H1 (cell line): ENCODE data around the gene GSPT1. TPM values are rescaled to one million over a fixed set of nuclear protein-coding genes. Genes with fewer than 3 reads are reported as not detected.

ENCODE experiments used
- CTCF ChIA-PET: fragments of 300-600 bp; sonication (Branson Sonifier 250); formaldehyde crosslinking; loops from one replicate; lab custom pipeline; 2021; ENCODE audit not compliant: partially characterized antibody; lab: Charles Lee
- POLR2A ChIA-PET: fragments of 300-600 bp; sonication (Branson Sonifier 250); formaldehyde crosslinking; loops from one replicate; lab custom pipeline; 2021; ENCODE audit warnings: inconsistent platforms; ENCODE audit not compliant: partially characterized antibody; lab: Charles Lee
- DNase-seq, 2 experiments: peaks; one replicate each; pipeline versions ENCODE4 v3.0.0 to v3.0.0-alpha.2; 2010 to 2022; ENCODE audit warnings: low spot score in 2 of 2, low read depth in 1 of 2, mixed read lengths in 1 of 2
- FAIRE-seq: peaks from 2 replicates; lab custom pipeline; 2011; peaks lifted over from hg19 to GRCh38; lab: Jason Lieb, UNC
- H2AFZ ChIP-seq: 2 replicates; pipeline ENCODE4 v1.8.1; 2012; ENCODE audit warnings: low read length, inconsistent platforms
- H2AK5ac ChIP-seq: 2 replicates; pipeline ENCODE4 v1.6.1; 2013; ENCODE audit warnings: low read depth, low read length
- H2BK120ac ChIP-seq: replicated peaks from 2 replicates; pipeline ENCODE3; 2013; ENCODE audit warnings: low read depth, low read length, inconsistent platforms
- H2BK12ac ChIP-seq: 2 replicates; pipeline ENCODE4 v1.6.1; 2013; ENCODE audit warnings: low read depth, low read length
- H2BK15ac ChIP-seq: 2 replicates; pipeline ENCODE4 v1.6.1; 2013; ENCODE audit warnings: low read length
- H2BK20ac ChIP-seq: 2 replicates; pipeline ENCODE4 v1.6.1; 2013; ENCODE audit warnings: low read length
- H2BK5ac ChIP-seq: 2 replicates; pipeline ENCODE4 v1.6.1; 2013; ENCODE audit warnings: low read depth, low read length
- H3K14ac ChIP-seq: 2 replicates; pipeline ENCODE4 v1.6.1; 2013; ENCODE audit warnings: inconsistent platforms; ENCODE audit not compliant: insufficient read length
- H3K18ac ChIP-seq: 2 replicates; pipeline ENCODE4 v1.6.1; 2013; ENCODE audit warnings: low read length; ENCODE audit errors: extremely low read depth
- H3K23ac ChIP-seq: 2 replicates; pipeline ENCODE4 v1.6.1; 2013; ENCODE audit warnings: inconsistent platforms; ENCODE audit not compliant: insufficient read length
- H3K23me2 ChIP-seq: 2 replicates; pipeline ENCODE4 v1.6.1; 2013; ENCODE audit warnings: low read depth, low read length
- H3K27ac ChIP-seq: 2 replicates; pipeline ENCODE4 v1.6.1; 2011; ENCODE audit warnings: low read depth, low read length, inconsistent platforms
- H3K27me3 ChIP-seq, 4 experiments: replicated peaks in 1 of 4; 1 replicate in 1 of 4; 2 replicates in 3 of 4; pipeline versions ENCODE4 v1.6.1 to v1.8.1; 2011 to 2013; ENCODE audit warnings: low read length in 3 of 4, mild to moderate bottlenecking in 3 of 4, inconsistent platforms in 2 of 4, mixed read lengths in 2 of 4, moderate library complexity in 1 of 4; ENCODE audit not compliant: control insufficient read depth in 3 of 4, insufficient read depth in 3 of 4; ENCODE audit errors: extremely low read depth in 1 of 4
- H3K36me3 ChIP-seq, 4 experiments: 2 replicates each; pipeline versions ENCODE4 v1.6.1 to v1.8.1; 2011 to 2013; ENCODE audit warnings: mild to moderate bottlenecking in 4 of 4, low read length in 3 of 4, moderate library complexity in 2 of 4, control low read depth in 1 of 4, inconsistent platforms in 1 of 4; ENCODE audit not compliant: insufficient read depth in 4 of 4, control insufficient read depth in 2 of 4
- H3K4ac ChIP-seq: replicated peaks from 2 replicates; pipeline ENCODE3; 2013; ENCODE audit warnings: low read length, low read depth, mixed read lengths, inconsistent platforms; ENCODE audit not compliant: insufficient read length
- H3K4me1 ChIP-seq, 4 experiments: replicated peaks in 1 of 4; 1 replicate in 1 of 4; 2 replicates in 3 of 4; pipeline versions ENCODE4 v1.6.1 to v1.8.1; 2011 to 2013; ENCODE audit warnings: low read length in 3 of 4, inconsistent platforms in 2 of 4, mixed read lengths in 1 of 4; ENCODE audit not compliant: insufficient read depth in 4 of 4, control insufficient read depth in 3 of 4
- H3K4me2 ChIP-seq, 2 experiments: 2 replicates each; pipeline versions ENCODE4 v1.6.1 to v1.8.1; 2011 to 2013; ENCODE audit warnings: low read depth in 2 of 2, low read length in 2 of 2, control low read depth in 1 of 2, inconsistent platforms in 1 of 2, mild to moderate bottlenecking in 1 of 2; ENCODE audit not compliant: insufficient read depth in 1 of 2
- H3K4me3 ChIP-seq, 4 experiments: fragments of 200-600, 300-600 bp in 1 of 4; sonication (generic), shearing (Covaris generic), sonication (Bioruptor Twin) in 1 of 4; 2 replicates each; pipeline versions ENCODE4 v1.5.1 to v1.8.1; 2011 to 2016; ENCODE audit warnings: low read length in 4 of 4, low read depth in 3 of 4, control low read depth in 2 of 4, inconsistent platforms in 2 of 4, mild to moderate bottlenecking in 2 of 4, mixed read lengths in 1 of 4, moderate library complexity in 1 of 4; ENCODE audit not compliant: insufficient read depth in 2 of 4; ENCODE audit errors: extremely low read depth in 1 of 4
- H3K56ac ChIP-seq: replicated peaks from 2 replicates; pipeline ENCODE3; 2013; ENCODE audit warnings: low read depth, mild to moderate bottlenecking, mixed read lengths, low read length, inconsistent platforms; ENCODE audit not compliant: insufficient read length
- H3K79me1 ChIP-seq: 2 replicates; pipeline ENCODE4 v1.6.1; 2013; ENCODE audit warnings: low read depth, low read length, control low read depth
- H3K79me2 ChIP-seq, 2 experiments: 2 replicates each; pipeline versions ENCODE4 v1.6.1 to v1.8.1; 2012 to 2013; ENCODE audit warnings: low read length in 2 of 2, mild to moderate bottlenecking in 2 of 2, inconsistent platforms in 1 of 2; ENCODE audit not compliant: insufficient read depth in 2 of 2, control insufficient read depth in 1 of 2
- H3K9ac ChIP-seq, 4 experiments: replicated peaks in 1 of 4; 1 replicate in 1 of 4; 2 replicates in 3 of 4; pipeline versions ENCODE4 v1.6.1 to v1.8.1; 2011 to 2013; ENCODE audit warnings: low read depth in 3 of 4, low read length in 3 of 4, control low read depth in 2 of 4, mild to moderate bottlenecking in 2 of 4, moderate library complexity in 2 of 4, inconsistent platforms in 1 of 4; ENCODE audit errors: extremely low read depth in 1 of 4
- H3K9me3 ChIP-seq, 2 experiments: 2 replicates each; pipeline versions ENCODE4 v1.6.1 to v1.8.1; 2012 to 2013; ENCODE audit warnings: mild to moderate bottlenecking in 2 of 2, moderate library complexity in 2 of 2, control low read depth in 1 of 2, inconsistent platforms in 1 of 2, low read depth in 1 of 2, low read length in 1 of 2, mixed read lengths in 1 of 2; ENCODE audit not compliant: insufficient read depth in 2 of 2
- H4K20me1 ChIP-seq, 2 experiments: replicated peaks in 1 of 2; 2 replicates each; pipeline versions ENCODE3 to v1.8.1; 2011 to 2013; ENCODE audit warnings: inconsistent platforms in 2 of 2, low read length in 2 of 2, mild to moderate bottlenecking in 1 of 2; ENCODE audit not compliant: insufficient read depth in 2 of 2, control insufficient read depth in 1 of 2
- H4K5ac ChIP-seq: 2 replicates; pipeline ENCODE4 v1.6.1; 2013; ENCODE audit warnings: low read length, low read depth, mixed read lengths, inconsistent platforms; ENCODE audit not compliant: insufficient read length
- H4K8ac ChIP-seq: 2 replicates; pipeline ENCODE4 v1.8.0; 2013; ENCODE audit warnings: mild to moderate bottlenecking, moderate library complexity, low read length, inconsistent platforms; ENCODE audit not compliant: insufficient read depth; ENCODE audit errors: extremely low read depth
- H4K91ac ChIP-seq: replicated peaks from 2 replicates; pipeline ENCODE3; 2013; ENCODE audit warnings: low read length, mixed read lengths, inconsistent platforms; ENCODE audit not compliant: insufficient read length
- CREB1 ChIP-seq: IDR thresholded peaks from 2 replicates; pipeline ENCODE4 v1.6.1; 2012; ENCODE audit warnings: inconsistent platforms
- CTCF ChIP-seq, 3 experiments: IDR thresholded peaks; 1 replicate in 2 of 3; 2 replicates in 1 of 3; pipeline versions ENCODE4 v1.5.1 to v1.6.1; 2011; ENCODE audit warnings: low read length in 3 of 3, mild to moderate bottlenecking in 3 of 3, inconsistent platforms in 2 of 3, low read depth in 1 of 3, moderate library complexity in 1 of 3; ENCODE audit not compliant: insufficient read depth in 1 of 3; ENCODE audit errors: control extremely low read depth in 1 of 3
- EZH2 ChIP-seq: fragments of 200-600 bp; sonication (generic); IDR thresholded peaks from 2 replicates; pipeline ENCODE4 v1.7.1; 2012; ENCODE audit warnings: low read depth, mild to moderate bottlenecking, moderate library complexity, low read length, inconsistent platforms; ENCODE audit not compliant: severe bottlenecking
- JUND ChIP-seq: IDR thresholded peaks from 2 replicates; pipeline ENCODE4 v1.6.1; 2011; ENCODE audit warnings: mild to moderate bottlenecking, improper control_type of control experiment, low read length
- KDM1A ChIP-seq: fragments of 200-600, 300-600 bp; sonication (generic); IDR thresholded peaks from 2 replicates; pipeline ENCODE4 v1.7.1; 2016; ENCODE audit warnings: mild to moderate bottlenecking, low read length, borderline replicate concordance
- MAFK ChIP-seq: IDR thresholded peaks from 2 replicates; pipeline ENCODE4 v1.6.1; 2012; ENCODE audit warnings: low read depth, mild to moderate bottlenecking, improper control_type of control experiment, low read length
- POLR2AphosphoS5 ChIP-seq: IDR thresholded peaks from 2 replicates; pipeline ENCODE4 v1.6.1; 2011; ENCODE audit warnings: low read depth, low read length
- RNF2 ChIP-seq: fragments of 200-900, 300-1000 bp; sonication (generic); IDR thresholded peaks from 2 replicates; pipeline ENCODE4 v1.7.1; 2016; ENCODE audit warnings: borderline replicate concordance, low read depth, mild to moderate bottlenecking, antibody characterized with exemption, low read length; ENCODE audit not compliant: poor library complexity, severe bottlenecking; ENCODE audit errors: missing control alignments
- SIX5 ChIP-seq: IDR thresholded peaks from 2 replicates; pipeline ENCODE4 v1.6.1; 2011; ENCODE audit warnings: mild to moderate bottlenecking, low read depth, low read length
- SP2 ChIP-seq: IDR thresholded peaks from 2 replicates; pipeline ENCODE4 v1.6.1; 2012; ENCODE audit warnings: mild to moderate bottlenecking, low read length, inconsistent platforms
- TEAD4 ChIP-seq: IDR thresholded peaks from 2 replicates; pipeline ENCODE4 v1.6.1; 2012; ENCODE audit warnings: low read depth, low read length, inconsistent platforms, mixed read lengths
- YY1 ChIP-seq: IDR thresholded peaks from 2 replicates; pipeline ENCODE4 v1.6.1; 2011; ENCODE audit warnings: low read depth, mild to moderate bottlenecking, low read length
- ZNF274 ChIP-seq: IDR thresholded peaks from 2 replicates; pipeline ENCODE4 v1.7.0; 2012; ENCODE audit warnings: low read length, borderline replicate concordance; ENCODE audit errors: extremely low read depth
- WGBS, 2 experiments: shearing (Covaris generic) in 1 of 2; methylation state at CpG; one replicate each; pipeline versions ENCODE4 v1.1.6 to v1.1.7; 2013 to 2015; ENCODE audit warnings: low lambda C conversion rate in 2 of 2, mixed read lengths in 2 of 2, inconsistent platforms in 1 of 2, low coverage in 1 of 2, missing lambda C conversion rate in 1 of 2; ENCODE audit not compliant: insufficient replicate concordance in 2 of 2, insufficient coverage in 1 of 2, insufficient read length in 1 of 2; ENCODE audit errors: extremely low coverage in 1 of 2, missing lambda C conversion rate in 1 of 2; 5-methylcytosine and 5-hydroxymethylcytosine counted together
- polyA plus RNA-seq, 7 experiments: library from polyadenylated mRNA; depleted of rRNA in 3 of 7; stranded (reverse) in 5 of 7; unstranded in 2 of 7; fragments of >200 nt in 5 of 7; fragments of 200-250 nt in 2 of 7; gene quantifications; 1 replicate in 5 of 7; 2 replicates in 1 of 7; 4 replicates in 1 of 7; pipeline versions ENCODE4 v1.2.1 to v1.2.3, GENCODE V29; 2011 to 2013; ENCODE audit warnings: missing spikeins in 2 of 7, mixed read lengths in 2 of 7
- total RNA-seq: library from RNA; stranded (reverse); fragmentation: NEBNext Ultra II Directional; extraction: Animal tissue kit (Norgen Biotek cat#: 25700); gene quantifications from 2 replicates; pipeline ENCODE4 v1.2.1, GENCODE V29; 2021

GSPT1 gene
- total and polyA plus RNA-seq, 2 of the 8 experiments (the other 6 are each of a cell fraction or from before 2014, with no cell fraction given) = 51.0 to 204 TPM

GRCh38 chr16:11875721-11876120 lies 40.0 kb downstream of the GSPT1 start:
- Histone ChIP-seq H4K20me1 (no peaks in the 10 kb centered on the region), H2AK5ac (no peak overlapping the region), H2BK120ac (no peak overlapping the region), H3K23ac (no peak overlapping the region), H4K5ac (no peak overlapping the region), H2BK20ac (no peak overlapping the region), H3K27me3 (no peaks in the 10 kb centered on the region), H4K91ac (no peak overlapping the region), H2BK15ac (no peak overlapping the region), H2AFZ (no peak overlapping the region), H3K9me3 (no peaks in the 10 kb centered on the region), H2BK12ac (no peak overlapping the region), H3K23me2 (no peaks in the 10 kb centered on the region), H3K79me1 (no peaks in the 10 kb centered on the region), H3K36me3 (peaks cover 2 to 60% (median 37%) of the 10 kb centered on the region in 4 experiments; a peak in 7 of 8 replicates), H3K4ac (no peak overlapping the region), H3K18ac (no peak overlapping the region), H2BK5ac (no peak overlapping the region), H3K27ac (no peak overlapping the region), H3K79me2 (no peaks in the 10 kb centered on the region), H4K8ac (no peak overlapping the region), H3K56ac (no peak overlapping the region), H3K4me1 (no peaks in the 10 kb centered on the region)
- CTCF ChIA-PET = interaction anchor here (1.5 kb wide), 1 partner anchor 9 kb away, joined by 3 read pairs; no protein-coding TSS in a partner anchor
- POLR2A ChIA-PET = no interaction called here
- DNase-seq (no peak), FAIRE-seq (no peak)
- 90% methylated on average over 5 of the region's 5 CpGs; no CpG with 5 or more reads in 1 of the 2 experiments for WGBS, 2 experiments
- TF ChIP-seq SP2 = no peak
- no peak for TF ChIP-seq RNF2
- no peak for TF ChIP-seq TEAD4
- no peak for TF ChIP-seq YY1
- TF ChIP-seq ZNF274 = no peak
- TF ChIP-seq CREB1 = no peak
- no peak for TF ChIP-seq MAFK
- TF ChIP-seq POLR2AphosphoS5 = no peak
- no peak for TF ChIP-seq KDM1A
- TF ChIP-seq JUND = no peak
- TF ChIP-seq EZH2 = no peak
- no peak for TF ChIP-seq SIX5
- no peak for TF ChIP-seq CTCF (IDR thresholded peaks at IDR 0.05; ENCODE audit: control extremely low read depth in 1 of 3, insufficient read depth in 1 of 3, low read depth in 1 of 3, low read length in 3 of 3)
- TF ChIP-seq, all 59 proteins: peak for 0
- Histone ChIP-seq H3K9ac (no peak overlapping the region), H3K14ac (no peak overlapping the region), H3K4me2 (no peak overlapping the region), H3K4me3 (no peak overlapping the region)
